NOMO-1 treated with DMSO at 0.1 percent for 48 hours (cell line): ENCODE data around the gene RPTOR.

Experiments used
- DNase-seq: peaks from one replicate; lab custom pipeline; 2025; ENCODE audit not compliant: unreplicated experiment; lab: John Stamatoyannopoulos, UW

RPTOR gene

GRCh38 chr17:80852476-80853015 lies 307.9 kb downstream of the RPTOR start:
- DNase-seq = no peak

GRCh38 chr17:80853076-80853475 lies 308.4 kb downstream of the RPTOR start:
- DNase-seq = no peak

GRCh38 chr17:80854220-80854619 lies 309.6 kb downstream of the RPTOR start:
- DNase-seq = no peak

GRCh38 chr17:80855196-80855947 lies 310.7 kb downstream of the RPTOR start:
- no peak for DNase-seq

- peak; percentile 92 for DNase-seq
Observed at GRCh38 chr17:80855948-80856862, 311.6 kb downstream of the RPTOR start.

- DNase-seq = no peak
Observed at GRCh38 chr17:80856863-80857755, 312.5 kb downstream of the RPTOR start.

GRCh38 chr17:80857756-80858171 lies 313.1 kb downstream of the RPTOR start:
- no peak for DNase-seq

GRCh38 chr17:80858301-80859001 lies 313.8 kb downstream of the RPTOR start:
- no peak for DNase-seq

GRCh38 chr17:80859002-80859941 lies 314.6 kb downstream of the RPTOR start:
- DNase-seq = no peak

- DNase-seq = no peak
Observed at GRCh38 chr17:80860101-80860671, 315.5 kb downstream of the RPTOR start.

- DNase-seq = peak; percentile 48
Observed at GRCh38 chr17:80860703-80861417, 316.2 kb downstream of the RPTOR start.

GRCh38 chr17:80861418-80861815 lies 316.8 kb downstream of the RPTOR start:
- DNase-seq = no peak

GRCh38 chr17:80861892-80862291 lies 317.3 kb downstream of the RPTOR start:
- no peak for DNase-seq

- DNase-seq = no peak
Observed at GRCh38 chr17:80862481-80862961, 317.9 kb downstream of the RPTOR start.

- no peak for DNase-seq
Observed at GRCh38 chr17:80862978-80863377, 318.3 kb downstream of the RPTOR start.

- no peak for DNase-seq
Observed at GRCh38 chr17:80863626-80864025, 319.0 kb downstream of the RPTOR start.

GRCh38 chr17:80864751-80865150 lies 320.1 kb downstream of the RPTOR start:
- DNase-seq = no peak
